ENCODE results near the gene FAM83F.

The FAM83F gene

DNA sequence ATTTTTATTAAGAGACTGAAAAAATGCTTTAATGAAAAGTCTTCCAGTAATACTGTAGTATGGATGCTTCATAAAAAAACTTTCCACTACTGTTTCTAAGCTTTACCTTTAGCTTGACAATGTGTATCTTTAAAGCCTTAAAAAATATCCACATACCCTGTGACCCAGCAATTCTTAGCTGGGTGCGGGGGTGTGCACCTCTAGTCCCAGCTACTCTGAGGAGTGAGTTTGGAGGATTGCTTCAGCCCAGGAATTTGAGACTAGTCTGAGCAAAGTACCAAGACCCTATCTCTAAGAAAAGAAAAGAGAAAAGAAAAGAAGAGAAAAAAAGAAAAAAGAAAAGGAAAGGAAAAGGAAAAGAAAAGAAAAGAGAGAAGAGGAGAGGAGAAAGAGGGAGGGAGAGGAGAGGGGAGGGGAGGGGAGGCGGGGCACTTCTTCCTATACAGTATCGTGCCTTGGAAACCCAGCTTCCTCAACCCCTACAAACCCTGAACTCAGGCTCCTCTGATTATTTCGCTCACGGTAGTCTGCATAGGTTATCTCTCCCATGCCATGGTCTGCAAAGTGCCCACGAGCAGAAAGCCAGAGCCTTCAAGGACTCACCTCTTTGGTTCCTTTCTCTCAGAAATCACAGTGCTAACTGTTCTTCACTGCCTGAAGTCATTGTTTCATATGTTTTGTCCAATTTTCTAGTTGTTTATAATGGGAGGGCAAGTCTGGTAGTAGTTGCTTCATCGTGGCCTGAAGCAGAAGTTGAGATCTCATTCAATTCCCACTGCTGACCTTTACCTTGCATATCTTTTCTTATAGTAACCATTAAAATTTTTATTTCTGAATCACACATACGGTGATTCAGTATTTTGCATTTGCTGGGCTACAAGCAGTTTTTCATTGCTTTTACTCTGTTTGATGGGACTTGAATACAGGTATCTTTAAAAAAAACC lies 82.2 kb downstream of the FAM83F start:
- DNase-seq = no peak

DNA sequence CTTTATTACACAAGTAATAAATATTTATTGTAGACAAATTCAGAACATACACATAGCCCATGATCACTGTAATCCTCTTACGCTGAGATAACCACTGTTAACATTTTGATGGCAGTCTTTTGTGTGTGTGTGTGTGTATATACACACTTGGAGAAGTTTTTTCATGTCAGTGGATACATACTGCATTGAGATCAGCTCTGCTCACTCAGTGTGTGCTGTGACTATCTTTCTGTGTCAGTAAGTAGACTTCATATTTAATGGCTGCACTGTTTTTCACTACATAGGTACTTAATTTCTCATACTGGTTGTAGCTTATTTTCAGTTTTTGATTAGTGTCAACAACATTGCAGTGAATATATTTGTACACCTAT lies 82.9 kb downstream of the FAM83F start:
- DNase-seq = no peak

DNA sequence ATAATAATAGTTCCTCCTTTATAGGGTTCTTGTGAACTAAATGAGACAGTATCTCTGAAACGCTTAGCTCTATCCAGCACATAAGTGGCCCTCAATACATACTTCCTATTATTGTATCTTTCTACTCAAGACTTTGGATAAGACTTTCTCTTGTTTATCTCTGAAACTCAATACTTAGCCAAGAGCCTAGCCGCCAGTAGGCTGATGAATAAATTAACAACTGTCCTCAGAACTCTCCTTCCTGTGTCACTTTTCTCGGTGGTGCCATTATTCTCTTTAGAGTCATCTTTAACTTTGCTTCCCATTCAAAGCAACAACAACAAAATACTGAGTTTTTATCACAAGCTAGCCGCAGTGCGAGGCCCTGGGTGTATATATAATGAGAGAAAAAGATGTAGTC lies 86.9 kb downstream of the FAM83F start:
- DNase-seq = no peak

DNA sequence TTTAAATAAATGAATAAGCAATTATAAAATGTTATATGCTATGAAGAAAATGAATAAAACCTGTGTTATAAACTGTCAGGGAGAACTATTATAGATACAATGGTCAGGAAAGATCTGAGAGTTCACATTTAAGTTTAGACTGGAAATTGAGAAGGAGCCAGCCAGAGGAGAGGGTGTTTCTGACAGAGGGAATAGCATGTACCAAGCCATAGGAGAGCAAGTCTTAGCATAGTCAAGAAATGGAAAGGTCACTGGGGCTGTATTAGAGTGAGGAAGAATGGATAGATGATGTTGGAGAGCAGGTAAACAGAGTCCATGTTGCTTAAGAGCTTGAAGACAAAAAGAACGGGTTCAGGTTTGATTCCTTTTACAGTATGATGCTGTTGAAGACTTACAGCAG lies 87.4 kb downstream of the FAM83F start:
- DNase-seq = no peak

DNA sequence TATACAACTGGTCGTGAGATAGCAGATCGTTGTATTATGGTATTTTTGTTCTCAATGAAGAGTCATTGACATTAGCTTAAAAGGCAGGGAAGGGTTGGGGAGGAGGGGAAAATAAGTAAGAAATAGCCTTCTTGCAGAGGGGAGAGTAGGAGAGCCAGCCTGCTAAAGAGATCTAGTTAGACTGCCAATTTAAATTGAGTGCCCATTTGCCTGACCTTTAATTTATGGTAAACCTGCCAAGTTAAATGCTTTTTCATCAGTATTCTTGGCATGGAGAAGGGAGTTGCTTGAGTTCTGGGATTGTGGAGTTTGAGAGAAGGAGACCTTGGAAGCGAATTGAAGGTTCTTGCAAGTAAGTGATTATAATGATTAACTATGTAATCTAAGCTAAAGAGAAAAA lies 89.0 kb downstream of the FAM83F start:
- no peak for DNase-seq

DNA sequence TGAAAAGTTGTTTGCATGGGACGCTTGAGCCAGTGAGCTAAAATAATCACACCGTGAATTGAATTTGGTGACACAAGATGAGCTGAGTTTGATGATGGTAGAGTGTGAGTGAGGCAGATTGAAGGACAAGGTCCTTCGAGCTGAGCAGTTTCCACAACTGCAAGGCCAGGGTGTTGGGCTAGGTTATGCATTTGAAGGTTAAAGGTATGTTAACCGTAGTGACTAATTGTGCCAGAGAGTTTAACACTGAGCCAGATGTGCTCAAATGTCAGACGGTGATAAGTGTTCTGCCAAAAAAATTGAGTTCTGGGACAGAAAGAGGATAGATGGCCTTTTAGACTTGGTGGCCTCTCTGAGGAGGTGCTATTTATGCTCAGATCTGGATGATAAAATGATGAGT lies 89.5 kb downstream of the FAM83F start:
- DNase-seq = no peak

DNA sequence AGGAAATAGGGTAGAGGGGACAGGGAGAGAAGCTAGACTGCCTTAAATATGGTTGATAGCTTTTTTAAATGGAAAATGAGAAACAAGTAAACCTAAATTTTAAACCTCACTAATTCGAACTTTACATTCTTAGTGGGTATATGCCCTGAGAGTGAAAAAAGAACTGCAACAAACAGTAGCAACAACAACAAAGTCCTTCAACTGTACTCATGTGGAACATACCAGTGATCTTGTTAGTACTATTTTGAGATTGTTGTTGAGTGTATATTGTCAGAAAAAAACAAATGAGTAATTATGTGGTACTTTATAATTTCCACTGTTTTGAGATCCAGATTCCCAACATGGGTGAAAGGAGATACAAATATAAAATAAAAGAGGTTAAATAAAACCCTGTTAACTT lies 94.1 kb downstream of the FAM83F start:
- DNase-seq = no peak

All from NCI-H2029 treated with DMSO at 0.1 percent for 48 hours (cell line).